HG02970 (cell line): Measurements from ENCODE around the gene AP1S1.
"Not testable (repeated sequence)": the region's sequence is repeated elsewhere in the genome, so short reads cannot be mapped to it uniquely, and the experiment has no call there.

Experiments used
- ATAC-seq: cut with Tn5 transposase; IDR thresholded peaks from one replicate; pipeline ENCODE4 v1.9.1; 2021; ENCODE audit warnings: mild to moderate bottlenecking, moderate library complexity, moderate number of reproducible peaks; ENCODE audit not compliant: unreplicated experiment, low FRiP score

AP1S1 gene

GRCh38 chr7:101124376-101125056 lies 29.8 kb upstream of the AP1S1 start:
- no peak for ATAC-seq

DNA sequence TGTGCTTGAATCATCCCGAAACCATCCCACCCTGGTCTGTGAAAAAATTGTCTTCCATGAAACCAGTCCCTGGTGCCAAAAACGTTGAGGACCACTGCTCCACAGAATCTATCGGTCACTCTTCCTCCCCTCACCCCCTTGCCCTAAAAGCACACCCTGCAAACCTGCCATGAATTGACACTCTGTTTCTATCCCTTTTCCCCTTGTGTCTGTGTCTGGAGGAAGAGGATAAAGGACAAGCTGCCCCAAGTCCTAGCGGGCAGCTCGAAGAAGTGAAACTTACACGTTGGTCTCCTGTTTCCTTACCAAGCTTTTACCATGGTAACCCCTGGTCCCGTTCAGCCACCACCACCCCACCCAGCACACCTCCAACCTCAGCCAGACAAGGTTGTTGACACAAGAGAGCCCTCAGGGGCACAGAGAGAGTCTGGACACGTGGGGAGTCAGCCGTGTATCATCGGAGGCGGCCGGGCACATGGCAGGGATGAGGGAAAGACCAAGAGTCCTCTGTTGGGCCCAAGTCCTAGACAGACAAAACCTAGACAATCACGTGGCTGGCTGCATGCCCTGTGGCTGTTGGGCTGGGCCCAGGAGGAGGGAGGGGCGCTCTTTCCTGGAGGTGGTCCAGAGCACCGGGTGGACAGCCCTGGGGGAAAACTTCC lies 28.2 kb upstream of the AP1S1 start:
- peak; percentile 58 for ATAC-seq

- ATAC-seq = peak; percentile 35
Observed at GRCh38 chr7:101126651-101127459, 27.4 kb upstream of the AP1S1 start, which contains the start of gene SERPINE1. Gene SERPINE1, plus strand, starts transcription at chr7:101127104. Its CDS starts 1,290 bp downstream, at chr7:101128394.

DNA sequence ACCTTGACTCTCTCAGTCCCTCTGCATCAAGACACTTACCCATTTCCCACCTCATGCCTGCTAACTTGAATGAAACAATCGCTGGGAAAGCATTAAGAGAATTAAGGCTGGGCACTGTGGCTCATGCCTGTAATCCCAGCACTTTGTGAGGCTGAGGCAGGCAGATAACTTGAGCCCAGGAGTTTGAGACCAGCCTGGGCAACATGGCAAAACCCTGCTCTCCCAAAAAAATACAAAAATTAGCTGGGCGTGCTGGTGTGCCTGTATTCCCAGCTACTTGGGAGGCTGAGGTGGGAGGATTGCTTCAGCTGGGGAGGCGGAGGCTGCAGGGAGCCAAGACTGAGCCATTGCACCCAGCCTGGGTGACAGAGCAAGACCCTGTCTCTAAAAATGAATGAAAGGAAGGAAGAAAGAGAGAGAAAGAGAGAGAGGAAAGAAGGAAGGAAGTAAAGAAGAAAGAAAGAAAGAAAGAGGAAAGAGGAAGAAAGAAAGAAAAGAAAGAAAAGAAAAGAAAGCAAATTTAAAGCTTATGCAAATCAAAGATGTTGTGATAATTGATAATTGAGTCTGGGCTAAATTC lies 26.7 kb upstream of the AP1S1 start:
- ATAC-seq = no peak

GRCh38 chr7:101128040-101128834 lies 26.0 kb upstream of the AP1S1 start:
- no peak for ATAC-seq

DNA sequence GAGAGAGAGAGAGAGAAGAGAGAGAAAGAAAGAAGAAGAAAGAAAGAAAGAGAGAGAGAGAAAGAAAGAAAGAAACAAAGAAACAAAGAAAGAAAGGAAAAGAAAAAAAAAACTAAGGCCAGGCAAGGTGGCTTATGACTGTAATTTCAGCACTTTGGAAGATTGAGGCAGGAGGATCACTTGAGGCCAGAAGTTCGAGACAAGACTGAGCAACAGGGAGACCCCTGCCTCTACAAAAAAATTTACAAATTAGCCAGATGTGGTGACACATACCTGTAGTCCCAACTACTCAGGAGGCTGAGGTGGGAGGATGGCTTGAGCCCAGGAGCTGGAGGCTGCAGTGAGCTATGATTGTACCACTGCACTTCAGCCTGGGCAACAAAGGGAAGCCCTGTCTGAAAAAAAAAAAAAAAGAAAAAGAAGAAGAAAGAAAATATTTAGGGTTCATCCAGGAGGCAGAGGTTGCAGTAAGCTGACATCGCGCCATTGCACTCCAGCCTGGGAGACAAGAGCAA lies 24.6 kb upstream of the AP1S1 start:
- ATAC-seq = no peak

DNA sequence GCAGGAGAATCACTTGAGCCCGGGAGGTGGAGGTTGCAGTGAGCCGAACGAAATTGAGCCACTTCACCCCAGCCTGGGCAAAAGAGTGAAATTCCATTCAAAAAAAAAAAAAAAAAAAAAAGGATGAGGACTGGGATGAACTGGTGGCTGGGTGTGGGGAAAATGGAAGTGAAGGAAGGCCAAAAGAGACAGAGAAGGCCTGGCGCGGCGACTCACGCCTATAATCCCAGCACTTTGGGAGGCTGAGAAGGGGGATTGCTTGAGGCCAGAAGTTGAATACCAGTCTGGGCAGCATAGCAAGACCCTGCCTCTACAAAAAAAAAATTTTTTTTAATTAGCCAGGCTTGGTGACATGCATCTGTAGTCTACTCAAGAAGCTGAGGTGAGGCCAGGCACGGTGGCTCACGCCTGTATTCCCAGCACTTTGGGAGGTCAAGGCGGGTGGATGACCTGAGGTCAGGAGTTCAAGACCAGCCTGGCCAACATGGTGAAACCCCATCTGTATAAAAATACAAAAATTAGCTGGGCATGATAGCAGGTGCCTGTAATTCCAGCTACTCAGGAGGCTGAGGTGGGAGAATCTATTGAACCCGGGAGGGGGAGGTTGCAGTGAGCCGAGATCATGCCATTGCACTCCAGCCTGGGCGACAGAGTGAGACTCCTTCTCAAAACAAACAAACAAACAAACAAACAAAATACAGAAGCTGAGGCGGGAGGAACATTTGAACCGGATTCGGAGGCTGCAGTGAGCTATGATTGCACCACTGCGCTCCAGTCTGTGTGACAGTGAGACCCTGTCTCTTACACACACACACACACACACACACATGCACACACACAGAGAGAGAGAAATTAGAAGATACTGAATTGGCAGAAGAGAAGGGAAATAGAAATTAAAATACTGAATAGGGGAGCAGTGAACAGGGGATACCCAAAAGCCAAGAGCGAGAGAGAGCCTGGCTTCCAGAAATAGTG lies 21.4 kb upstream of the AP1S1 start:
- not testable (repeated sequence) for ATAC-seq

DNA sequence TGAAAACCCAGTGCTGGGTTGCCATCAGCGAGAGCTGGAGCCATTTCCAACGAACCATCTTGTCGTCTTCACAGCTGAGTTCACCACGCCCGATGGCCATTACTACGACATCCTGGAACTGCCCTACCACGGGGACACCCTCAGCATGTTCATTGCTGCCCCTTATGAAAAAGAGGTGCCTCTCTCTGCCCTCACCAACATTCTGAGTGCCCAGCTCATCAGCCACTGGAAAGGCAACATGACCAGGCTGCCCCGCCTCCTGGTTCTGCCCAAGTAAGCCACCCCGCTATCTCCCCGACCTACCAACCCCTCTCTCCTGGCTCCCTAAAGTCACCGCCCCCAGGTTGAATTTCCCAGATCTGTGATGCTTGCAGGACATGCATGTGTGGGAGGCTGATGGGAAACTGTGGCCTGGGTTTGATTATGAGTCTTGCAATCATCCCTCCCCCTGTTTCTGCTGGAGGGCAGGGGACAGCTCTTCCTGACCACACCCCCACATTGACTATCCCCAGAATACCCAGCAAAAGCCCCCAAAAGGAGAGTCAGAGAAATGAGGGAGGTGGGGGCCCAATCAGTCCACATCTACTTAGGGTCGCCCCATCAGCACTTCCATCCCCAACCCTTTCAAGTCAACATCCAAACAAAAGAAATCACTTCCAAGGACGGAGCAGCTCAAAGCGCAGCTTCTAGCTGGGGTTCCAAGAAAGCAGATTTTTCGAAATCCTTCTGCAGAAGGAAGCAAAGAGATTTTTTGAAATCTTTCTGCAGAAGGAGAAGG lies 20.5 kb upstream of the AP1S1 start:
- no peak for ATAC-seq

DNA sequence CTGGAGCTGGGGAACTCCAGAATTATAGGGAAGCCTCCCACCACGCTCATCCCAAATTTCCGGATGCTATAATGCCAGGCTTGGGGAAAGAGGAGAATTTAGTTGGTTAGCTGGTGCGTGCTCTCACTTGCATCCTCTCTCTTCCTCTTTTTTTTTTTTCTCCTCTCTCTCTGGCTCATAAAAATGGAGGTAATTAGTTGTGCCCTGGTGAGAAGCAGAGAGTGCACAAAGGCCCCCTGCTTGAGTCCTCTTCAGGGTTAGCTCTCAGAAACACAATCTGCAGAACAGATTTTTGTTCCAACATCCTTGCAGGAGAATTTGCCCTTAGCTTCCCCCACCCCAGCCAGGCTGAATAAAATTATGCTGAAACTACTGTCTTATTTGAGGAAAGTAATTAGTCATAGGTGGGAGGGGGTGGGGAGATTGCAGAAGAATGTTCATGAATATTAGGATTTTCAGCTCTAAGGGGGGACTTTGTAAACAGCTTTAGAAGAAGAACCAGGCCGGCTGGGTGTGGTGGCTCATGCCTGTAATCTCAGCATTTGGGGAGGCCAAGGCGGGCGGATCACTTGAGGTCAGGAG lies 19.8 kb upstream of the AP1S1 start:
- no peak for ATAC-seq

DNA sequence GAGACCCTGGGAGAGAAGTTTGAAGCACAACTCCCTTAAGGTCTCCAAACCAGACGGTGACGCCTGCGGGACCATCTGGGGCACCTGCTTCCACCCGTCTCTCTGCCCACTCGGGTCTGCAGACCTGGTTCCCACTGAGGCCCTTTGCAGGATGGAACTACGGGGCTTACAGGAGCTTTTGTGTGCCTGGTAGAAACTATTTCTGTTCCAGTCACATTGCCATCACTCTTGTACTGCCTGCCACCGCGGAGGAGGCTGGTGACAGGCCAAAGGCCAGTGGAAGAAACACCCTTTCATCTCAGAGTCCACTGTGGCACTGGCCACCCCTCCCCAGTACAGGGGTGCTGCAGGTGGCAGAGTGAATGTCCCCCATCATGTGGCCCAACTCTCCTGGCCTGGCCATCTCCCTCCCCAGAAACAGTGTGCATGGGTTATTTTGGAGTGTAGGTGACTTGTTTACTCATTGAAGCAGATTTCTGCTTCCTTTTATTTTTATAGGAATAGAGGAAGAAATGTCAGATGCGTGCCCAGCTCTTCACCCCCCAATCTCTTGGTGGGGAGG lies 16.5 kb upstream of the AP1S1 start:
- no peak for ATAC-seq

DNA sequence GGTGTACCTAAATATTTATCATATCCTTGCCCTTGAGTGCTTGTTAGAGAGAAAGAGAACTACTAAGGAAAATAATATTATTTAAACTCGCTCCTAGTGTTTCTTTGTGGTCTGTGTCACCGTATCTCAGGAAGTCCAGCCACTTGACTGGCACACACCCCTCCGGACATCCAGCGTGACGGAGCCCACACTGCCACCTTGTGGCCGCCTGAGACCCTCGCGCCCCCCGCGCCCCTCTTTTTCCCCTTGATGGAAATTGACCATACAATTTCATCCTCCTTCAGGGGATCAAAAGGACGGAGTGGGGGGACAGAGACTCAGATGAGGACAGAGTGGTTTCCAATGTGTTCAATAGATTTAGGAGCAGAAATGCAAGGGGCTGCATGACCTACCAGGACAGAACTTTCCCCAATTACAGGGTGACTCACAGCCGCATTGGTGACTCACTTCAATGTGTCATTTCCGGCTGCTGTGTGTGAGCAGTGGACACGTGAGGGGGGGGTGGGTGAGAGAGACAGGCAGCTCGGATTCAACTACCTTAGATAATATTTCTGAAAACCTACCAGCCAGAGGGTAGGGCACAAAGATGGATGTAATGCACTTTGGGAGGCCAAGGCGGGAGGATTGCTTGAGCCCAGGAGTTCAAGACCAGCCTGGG lies 15.9 kb upstream of the AP1S1 start:
- ATAC-seq = no peak

DNA sequence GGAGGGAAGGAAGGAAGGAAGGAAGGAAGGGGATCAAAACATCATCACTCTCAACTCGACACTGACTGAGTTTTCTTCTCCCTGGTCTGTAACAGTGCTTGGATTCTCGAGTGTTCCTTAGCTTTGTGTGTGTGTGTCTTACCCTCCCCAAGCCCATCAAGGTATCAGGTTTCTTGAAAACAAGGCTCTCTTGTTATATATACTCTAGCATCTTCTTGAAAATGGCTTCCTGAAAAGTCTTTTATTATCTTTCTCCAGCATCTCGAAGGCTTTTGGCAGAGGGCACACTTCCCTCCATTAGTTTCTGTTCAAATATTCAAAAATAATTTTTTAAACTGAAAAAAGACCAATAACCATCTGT lies 14.0 kb upstream of the AP1S1 start:
- no peak for ATAC-seq

- no peak for ATAC-seq
Observed at GRCh38 chr7:101140746-101141382, 13.4 kb upstream of the AP1S1 start.

DNA sequence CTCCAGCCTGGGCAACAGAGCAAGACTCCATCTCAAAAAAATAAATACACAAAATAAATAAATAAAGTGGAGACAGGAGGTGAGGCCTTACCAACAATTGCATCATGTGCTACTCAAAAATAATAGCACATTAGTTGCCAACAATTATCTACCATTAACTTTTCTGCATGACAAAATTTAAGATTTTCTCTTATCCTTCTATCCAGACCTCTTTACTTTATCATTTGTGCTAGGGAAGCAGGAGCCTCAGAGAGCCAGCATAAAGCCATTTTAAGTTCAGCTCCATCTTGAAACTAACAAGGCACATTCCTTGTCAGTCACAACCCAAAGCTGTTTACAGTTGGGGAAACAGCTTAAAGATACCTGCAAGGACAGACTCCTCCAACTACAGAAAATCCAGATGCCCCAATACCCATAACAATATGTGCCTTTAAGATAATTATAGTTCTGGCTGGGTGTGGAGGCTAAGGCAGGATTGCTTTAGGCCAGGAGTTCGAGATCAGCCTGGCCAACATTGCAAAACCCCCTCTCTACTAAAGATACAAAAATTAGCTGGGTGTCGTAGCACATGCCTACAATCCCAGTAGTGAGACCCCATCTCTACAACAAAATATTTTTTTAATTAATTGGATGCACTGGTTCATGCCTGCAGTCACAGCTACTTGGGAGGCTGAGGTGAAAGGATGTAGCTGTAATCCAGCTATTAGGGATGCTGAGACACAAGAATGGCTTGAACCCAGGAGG lies 2.2 kb upstream of the AP1S1 start:
- no peak for ATAC-seq

DNA sequence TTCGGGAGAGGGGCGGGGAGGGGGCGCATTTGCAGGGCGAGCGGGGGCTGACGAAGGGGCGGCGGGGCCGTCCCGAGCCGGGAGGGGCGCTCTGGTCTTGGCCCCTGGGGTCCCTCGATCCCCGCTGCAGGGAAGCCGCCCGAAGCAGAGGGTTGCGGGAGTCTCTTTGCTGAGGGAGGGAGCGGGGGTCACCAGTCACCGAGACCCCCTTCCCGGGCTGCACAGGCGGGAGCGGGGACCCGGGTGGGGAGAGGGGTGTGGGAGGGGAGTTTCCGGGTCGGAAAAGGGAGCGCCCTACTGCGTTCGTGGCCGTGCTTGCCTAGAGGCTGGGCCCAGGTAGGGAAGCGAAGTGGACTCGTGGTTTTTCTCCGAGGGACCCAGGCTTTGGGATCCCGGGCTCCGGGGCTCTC lies 422 bp downstream of the AP1S1 start:
- ATAC-seq = peak; percentile 10

GRCh38 chr7:101155303-101155702 lies 1.0 kb downstream of the AP1S1 start:
- no peak for ATAC-seq
